Uterus (tissue), 4 donors: ENCODE data around the gene ELP4. TPM values are rescaled to one million over a fixed set of nuclear protein-coding genes. Genes with fewer than 3 reads are reported as not detected.

Experiments
- DNase-seq, 2 donors: peaks; one replicate each; pipeline ENCODE4 v3.0.0-alpha.2; 2019 to 2020
- H3K27ac ChIP-seq, 2 donors: fragments of 200-600 bp; sonication (generic); 1 replicate in 1 of 2; 2 replicates in 1 of 2; pipeline ENCODE4 v1.5.1; 2016 to 2018
- H3K27me3 ChIP-seq, 2 donors: fragments of 200-600 bp; sonication (generic); one replicate each; pipeline ENCODE4 v1.5.1; 2018 to 2019; ENCODE audit warnings: control low read depth in 1 of 2
- H3K36me3 ChIP-seq, 2 donors: fragments of 200-600 bp; sonication (generic); one replicate each; pipeline ENCODE4 v1.5.1; 2019; ENCODE audit warnings: control low read depth in 1 of 2
- H3K4me1 ChIP-seq, 2 donors: fragments of 200-600 bp; sonication (generic); one replicate each; pipeline ENCODE4 v1.5.1; 2018 to 2019; ENCODE audit warnings: control low read depth in 1 of 2
- H3K4me3 ChIP-seq, 2 donors: fragments of 200-600 bp; sonication (generic); 1 replicate in 1 of 2; 2 replicates in 1 of 2; pipeline ENCODE4 v1.5.1; 2018 to 2019; ENCODE audit warnings: mild to moderate bottlenecking in 1 of 2
- H3K9me3 ChIP-seq, 2 donors: fragments of 200-600 bp; sonication (generic); one replicate each; pipeline ENCODE4 v1.5.1; 2019; ENCODE audit warnings: control low read depth in 1 of 2
- CTCF ChIP-seq, 4 experiments: fragments of 200-600 bp in 2 of 4; fragments of 450-650 bp in 2 of 4; sonication (generic) in 2 of 4; IDR thresholded peaks; one replicate each; pipeline ENCODE4 v1.5.1; 2016 to 2019; ENCODE audit warnings: antibody characterized with exemption in 4 of 4, mild to moderate bottlenecking in 2 of 4, moderate library complexity in 1 of 4
- POLR2A ChIP-seq, 2 donors: fragments of 450-650 bp; IDR thresholded peaks; one replicate each; pipeline ENCODE4 v1.6.1; 2016; ENCODE audit warnings: antibody characterized with exemption in 2 of 2, mild to moderate bottlenecking in 1 of 2, moderate library complexity in 1 of 2
- intact Hi-C: fragments of 100-400 bp; cut with DNase I; formaldehyde crosslinking; loops from one replicate; pipeline ENCODE4 v1.15.1; 2023; ENCODE audit warnings: low total_unique reads
- total RNA-seq, 4 donors: library from RNA; depleted of rRNA in 3 of 4; stranded (reverse); fragments of >200 nt in 3 of 4; gene quantifications; one replicate each; pipeline versions ENCODE4 v1.1.0 to v1.2.4, GENCODE V29; 2014 to 2023
- donor health status: DM: yes; HTN: yes; CAD: no.

ELP4 gene
- total RNA-seq, 4 donors from 2014 or later: 18.4 to 51.2 (median 21.2) TPM

GRCh38 chr11:31828217-31828616 is 318.6 kb downstream of the ELP4 start:
- no peaks in the 10 kb centered on the region for H3K36me3 ChIP-seq
- H3K4me3 ChIP-seq: no peak overlapping the region
- intact Hi-C loops: no loop called here
- no peaks in the 10 kb centered on the region for H3K4me1 ChIP-seq
- H3K27me3 ChIP-seq: peaks cover 17 to 70% of the 10 kb centered on the region in 2 donors
- no peaks in the 10 kb centered on the region for H3K9me3 ChIP-seq
- no peak overlapping the region for H3K27ac ChIP-seq
- TF ChIP-seq POLR2A (IDR thresholded peaks at IDR 0.05): no peak
- TF ChIP-seq CTCF (IDR thresholded peaks at IDR 0.05): no peak
- no peak for DNase-seq

- Histone ChIP-seq H3K27me3 (peaks cover 11 to 53% of the 10 kb centered on the region in 2 donors), H3K9me3 (no peaks in the 10 kb centered on the region), H3K27ac (no peak overlapping the region), H3K36me3 (no peaks in the 10 kb centered on the region), H3K4me3 (no peak overlapping the region), H3K4me1 (no peaks in the 10 kb centered on the region)
- TF ChIP-seq CTCF (IDR thresholded peaks at IDR 0.05): no peak
- no peak for TF ChIP-seq POLR2A (IDR thresholded peaks at IDR 0.05)
- intact Hi-C loops: no loop called here
- DNase-seq: no peak
Observed at GRCh38 chr11:31830406-31830805, 320.8 kb downstream of the ELP4 start.

- Histone ChIP-seq H3K9me3 (no peaks in the 10 kb centered on the region), H3K27me3 (peaks cover 0 to 18% of the 10 kb centered on the region in 2 donors), H3K27ac (no peak overlapping the region), H3K4me3 (no peak overlapping the region), H3K4me1 (no peaks in the 10 kb centered on the region), H3K36me3 (no peaks in the 10 kb centered on the region)
- intact Hi-C loops: no loop called here
- DNase-seq: no peak
- no peak for TF ChIP-seq POLR2A (IDR thresholded peaks at IDR 0.05)
- no peak for TF ChIP-seq CTCF (IDR thresholded peaks at IDR 0.05)
Observed at GRCh38 chr11:31834237-31834636, 324.7 kb downstream of the ELP4 start.

Other genes with a start within 250 kb of the ELP4 start
- 1 to 10 TPM in 2 of 4 donors, under 1 TPM in 2; 0.26 to 8.0 (median 1.5) TPM for gene DCDC1, start 140.0 kb upstream of the ELP4 start, total RNA-seq
- gene DNAJC24, start 139.9 kb upstream of the ELP4 start, total RNA-seq: 10 to 100 TPM; 19.6 to 33.9 (median 23.0) TPM
- gene IMMP1L, start 145 bp upstream of the ELP4 start, total RNA-seq: 10 to 100 TPM in 3 of 4 donors, 1 to 10 TPM in 1; 2.6 to 32.2 (median 19.8) TPM